DOHH2 (cell line): Measurements from ENCODE around the gene SMC5.

Source experiments
- H3F3A ChIP-seq: fragments of 200-600 bp; sonication (generic), shearing (Covaris generic); 2 replicates; pipeline ENCODE4 v1.6.0; 2016; ENCODE audit warnings: antibody characterized with exemption, mild to moderate bottlenecking; ENCODE audit not compliant: control insufficient read depth, insufficient read depth
- H3K27ac ChIP-seq: fragments of 200-600 bp; sonication (generic); 2 replicates; pipeline ENCODE4 v1.5.1; 2014; ENCODE audit warnings: low read depth, mild to moderate bottlenecking, low read length, moderate library complexity
- H3K27me3 ChIP-seq: fragments of 200-600 bp; sonication (generic); 2 replicates; pipeline ENCODE4 v1.6.1; 2014; ENCODE audit warnings: mild to moderate bottlenecking, low read length, mixed read lengths; ENCODE audit not compliant: control insufficient read depth
- H3K36me3 ChIP-seq: fragments of 200-600 bp; sonication (generic); 2 replicates; pipeline ENCODE4 v1.6.1; 2014; ENCODE audit warnings: mild to moderate bottlenecking, low read length, moderate library complexity, mixed read lengths; ENCODE audit not compliant: control insufficient read depth
- H3K4me1 ChIP-seq: fragments of 200-600 bp; sonication (generic); 2 replicates; pipeline ENCODE4 v1.6.1; 2014; ENCODE audit warnings: mild to moderate bottlenecking, low read length, mixed read lengths; ENCODE audit not compliant: control insufficient read depth
- H3K4me2 ChIP-seq: fragments of 200-600 bp; sonication (generic); 2 replicates; pipeline ENCODE4 v1.6.0; 2014; ENCODE audit warnings: mild to moderate bottlenecking, low read length, moderate library complexity
- H3K4me3 ChIP-seq: fragments of 200-600 bp; sonication (generic); 2 replicates; pipeline ENCODE4 v1.5.1; 2014; ENCODE audit warnings: mild to moderate bottlenecking, low read length, mixed read lengths
- H3K79me2 ChIP-seq: fragments of 200-600 bp; sonication (generic); 2 replicates; pipeline ENCODE4 v1.6.1; 2014; ENCODE audit warnings: mild to moderate bottlenecking, low read length, mixed read lengths; ENCODE audit not compliant: control insufficient read depth
- H3K9me2 ChIP-seq: fragments of 200-600 bp; sonication (generic); replicated peaks from 2 replicates; pipeline ENCODE4 v1.6.1; 2014; ENCODE audit warnings: mild to moderate bottlenecking, low read length, mixed read lengths; ENCODE audit not compliant: control insufficient read depth
- H3K9me3 ChIP-seq: fragments of 200-600 bp; sonication (generic); 2 replicates; pipeline ENCODE4 v1.6.1; 2014; ENCODE audit warnings: antibody characterized with exemption, low read length, mixed read lengths; ENCODE audit not compliant: control insufficient read depth, insufficient read depth
- H4K20me1 ChIP-seq: fragments of 200-600 bp; sonication (generic); 2 replicates; pipeline ENCODE4 v1.6.0; 2014; ENCODE audit warnings: low read depth, mild to moderate bottlenecking, antibody characterized with exemption, low read length, moderate library complexity; ENCODE audit not compliant: control insufficient read depth, insufficient read depth
- EZH2phosphoT487 ChIP-seq: fragments of 200-600 bp; sonication (generic); IDR thresholded peaks from 2 replicates; pipeline ENCODE4 v1.6.1; 2017; ENCODE audit warnings: borderline replicate concordance, mild to moderate bottlenecking, antibody characterized with exemption, low read length, moderate library complexity, mixed read lengths
- TF ChIP-seq, protein P1 (sequence below): fragments of 200-600 bp; sonication (generic); IDR thresholded peaks from one replicate; pipeline ENCODE4 v1.5.1; 2014; ENCODE audit warnings: antibody characterized with exemption, mild to moderate bottlenecking, low read depth, low read length; ENCODE audit not compliant: poor library complexity, severe bottlenecking

Gene SMC5

DNA sequence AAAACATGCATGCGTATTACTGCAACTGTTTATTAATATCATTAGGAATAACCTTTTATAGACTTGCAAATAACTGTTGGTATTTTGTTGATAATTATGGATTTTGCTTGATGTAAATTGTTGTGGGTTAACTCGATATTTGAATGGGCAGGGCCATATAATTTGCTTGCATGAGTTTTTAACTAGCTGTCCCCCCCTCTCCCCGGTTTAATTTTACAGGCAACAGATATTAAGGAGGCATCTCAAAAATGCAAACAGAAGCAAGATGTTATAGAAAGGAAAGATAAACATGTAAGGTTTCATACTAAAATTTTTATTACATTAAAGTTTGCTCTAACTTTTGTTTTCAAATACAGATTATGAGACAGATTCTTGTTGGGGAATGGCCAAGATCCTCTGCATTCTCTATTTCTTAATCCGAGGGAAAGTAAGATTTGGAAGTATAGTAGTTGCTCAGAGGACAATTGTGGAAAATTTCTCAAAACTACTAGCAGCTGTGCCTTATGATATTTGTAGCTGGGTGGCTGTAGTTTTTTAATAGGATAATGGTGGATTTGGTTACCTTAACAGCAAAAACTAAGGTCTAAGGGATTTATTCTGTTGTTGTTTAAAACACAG lies 27.3 kb downstream of the SMC5 start:
- H3K4me1 ChIP-seq, result no peaks in the 10 kb centered on the region
- no peak overlapping the region for H3K4me3 ChIP-seq
- H3K9me3 ChIP-seq, result peaks cover 5% of the 10 kb centered on the region; the same call in 1 of the 2 replicates
- peaks cover 90% of the 10 kb centered on the region for H3K36me3 ChIP-seq
- no peak for TF ChIP-seq EZH2phosphoT487
- TF ChIP-seq, protein P1, sequence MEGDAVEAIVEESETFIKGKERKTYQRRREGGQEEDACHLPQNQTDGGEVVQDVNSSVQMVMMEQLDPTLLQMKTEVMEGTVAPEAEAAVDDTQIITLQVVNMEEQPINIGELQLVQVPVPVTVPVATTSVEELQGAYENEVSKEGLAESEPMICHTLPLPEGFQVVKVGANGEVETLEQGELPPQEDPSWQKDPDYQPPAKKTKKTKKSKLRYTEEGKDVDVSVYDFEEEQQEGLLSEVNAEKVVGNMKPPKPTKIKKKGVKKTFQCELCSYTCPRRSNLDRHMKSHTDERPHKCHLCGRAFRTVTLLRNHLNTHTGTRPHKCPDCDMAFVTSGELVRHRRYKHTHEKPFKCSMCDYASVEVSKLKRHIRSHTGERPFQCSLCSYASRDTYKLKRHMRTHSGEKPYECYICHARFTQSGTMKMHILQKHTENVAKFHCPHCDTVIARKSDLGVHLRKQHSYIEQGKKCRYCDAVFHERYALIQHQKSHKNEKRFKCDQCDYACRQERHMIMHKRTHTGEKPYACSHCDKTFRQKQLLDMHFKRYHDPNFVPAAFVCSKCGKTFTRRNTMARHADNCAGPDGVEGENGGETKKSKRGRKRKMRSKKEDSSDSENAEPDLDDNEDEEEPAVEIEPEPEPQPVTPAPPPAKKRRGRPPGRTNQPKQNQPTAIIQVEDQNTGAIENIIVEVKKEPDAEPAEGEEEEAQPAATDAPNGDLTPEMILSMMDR, result no peak
- peaks cover 16% of the 10 kb centered on the region for H3K79me2 ChIP-seq
- no peaks in the 10 kb centered on the region for H3K27me3 ChIP-seq
- no peaks in the 10 kb centered on the region for H4K20me1 ChIP-seq
- no peaks in the 10 kb centered on the region for H3F3A ChIP-seq
- no peak overlapping the region for H3K27ac ChIP-seq
- H3K4me2 ChIP-seq, result no peak overlapping the region
- no peaks in the 10 kb centered on the region for H3K9me2 ChIP-seq

DNA sequence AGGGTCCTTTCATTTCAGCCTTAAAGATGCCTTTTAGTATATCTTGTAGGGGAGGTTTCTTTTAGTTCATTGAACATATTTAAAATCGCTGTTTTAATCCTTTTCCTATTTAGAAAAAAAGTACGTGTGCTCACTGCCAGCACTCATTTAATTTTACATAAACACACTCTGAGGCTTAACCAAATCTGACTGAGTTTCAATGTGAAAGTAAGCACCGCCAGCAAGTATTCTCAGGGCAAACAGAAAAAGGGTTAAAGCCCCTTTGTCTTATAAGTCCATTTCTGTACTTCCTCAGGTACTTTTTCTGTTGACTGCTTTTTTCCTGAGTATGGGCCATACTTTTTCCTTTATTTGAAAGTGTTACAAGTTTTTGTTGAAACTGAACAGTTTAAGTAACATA lies 31.8 kb downstream of the SMC5 start:
- Histone ChIP-seq H3K4me1 (no peaks in the 10 kb centered on the region), H3K4me3 (no peak overlapping the region), H3K36me3 (peaks cover 87% of the 10 kb centered on the region), H3K27me3 (no peaks in the 10 kb centered on the region), H3K79me2 (peaks cover 44% of the 10 kb centered on the region), H3K9me3 (peaks cover 5% of the 10 kb centered on the region; the same call in 1 of the 2 replicates), H3K9me2 (no peaks in the 10 kb centered on the region), H3K27ac (no peak overlapping the region), H3F3A (no peaks in the 10 kb centered on the region), H3K4me2 (no peak overlapping the region), H4K20me1 (no peaks in the 10 kb centered on the region)
- TF ChIP-seq EZH2phosphoT487, result no peak
- TF ChIP-seq, protein P1, result no peak

DNA sequence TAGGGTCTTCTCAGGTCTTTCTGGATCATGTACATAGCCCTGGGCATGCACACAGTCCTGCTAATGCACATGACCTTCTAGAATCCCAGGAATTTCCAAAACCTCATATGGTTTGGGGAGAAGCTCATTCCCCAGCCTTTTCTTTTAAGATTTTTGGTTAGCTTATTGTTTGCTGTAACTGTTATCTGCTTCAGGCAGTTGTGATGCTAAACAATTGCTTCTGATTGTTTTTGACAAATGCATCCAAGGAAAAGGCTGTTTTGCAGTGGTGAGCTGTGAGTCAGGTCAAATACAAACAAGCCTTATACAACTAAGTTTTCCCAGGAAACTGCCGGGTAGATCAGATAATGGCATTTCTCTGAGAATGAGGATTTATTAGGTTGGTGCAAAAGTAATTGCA lies 32.7 kb downstream of the SMC5 start:
- no peak overlapping the region for H3K27ac ChIP-seq
- no peaks in the 10 kb centered on the region for H4K20me1 ChIP-seq
- H3K79me2 ChIP-seq, result peaks cover 47% of the 10 kb centered on the region
- H3K4me1 ChIP-seq, result no peaks in the 10 kb centered on the region
- H3K4me3 ChIP-seq, result no peak overlapping the region
- H3K9me2 ChIP-seq, result no peaks in the 10 kb centered on the region
- peaks cover 5% of the 10 kb centered on the region; the same call in 1 of the 2 replicates for H3K9me3 ChIP-seq
- H3K36me3 ChIP-seq, result peaks cover 83% of the 10 kb centered on the region
- H3K27me3 ChIP-seq, result no peaks in the 10 kb centered on the region
- H3K4me2 ChIP-seq, result no peak overlapping the region
- no peak for TF ChIP-seq EZH2phosphoT487
- TF ChIP-seq, protein P1, result no peak
- H3F3A ChIP-seq, result no peaks in the 10 kb centered on the region
